HG02884 (cell line): ENCODE measurements around the gene ZFR2.
"Not testable (repeated sequence)": the region's sequence is repeated elsewhere in the genome, so short reads cannot be mapped to it uniquely, and the experiment has no call there.

ENCODE experiments used
- ATAC-seq: cut with Tn5 transposase; IDR thresholded peaks from one replicate; pipeline ENCODE4 v1.9.1; 2021; ENCODE audit warnings: mild to moderate bottlenecking, moderate library complexity; ENCODE audit not compliant: unreplicated experiment

Gene ZFR2

GRCh38 chr19:3759482-3760254 is 109.2 kb downstream of the ZFR2 start:
- ATAC-seq: no peak

- ATAC-seq: not testable (repeated sequence)
Observed at GRCh38 chr19:3758297-3758696, 110.5 kb downstream of the ZFR2 start.

GRCh38 chr19:3757705-3758104 is 111.1 kb downstream of the ZFR2 start:
- ATAC-seq: not testable (repeated sequence)
